Fibroblast of the conjunctiva (primary cell): Measurements from ENCODE around the gene SPINT2.

Experiments
- DNase-seq: peaks from one replicate; pipeline ENCODE4 v3.0.0-alpha.2; 2010; ENCODE audit warnings: low read depth

SPINT2 gene

DNA sequence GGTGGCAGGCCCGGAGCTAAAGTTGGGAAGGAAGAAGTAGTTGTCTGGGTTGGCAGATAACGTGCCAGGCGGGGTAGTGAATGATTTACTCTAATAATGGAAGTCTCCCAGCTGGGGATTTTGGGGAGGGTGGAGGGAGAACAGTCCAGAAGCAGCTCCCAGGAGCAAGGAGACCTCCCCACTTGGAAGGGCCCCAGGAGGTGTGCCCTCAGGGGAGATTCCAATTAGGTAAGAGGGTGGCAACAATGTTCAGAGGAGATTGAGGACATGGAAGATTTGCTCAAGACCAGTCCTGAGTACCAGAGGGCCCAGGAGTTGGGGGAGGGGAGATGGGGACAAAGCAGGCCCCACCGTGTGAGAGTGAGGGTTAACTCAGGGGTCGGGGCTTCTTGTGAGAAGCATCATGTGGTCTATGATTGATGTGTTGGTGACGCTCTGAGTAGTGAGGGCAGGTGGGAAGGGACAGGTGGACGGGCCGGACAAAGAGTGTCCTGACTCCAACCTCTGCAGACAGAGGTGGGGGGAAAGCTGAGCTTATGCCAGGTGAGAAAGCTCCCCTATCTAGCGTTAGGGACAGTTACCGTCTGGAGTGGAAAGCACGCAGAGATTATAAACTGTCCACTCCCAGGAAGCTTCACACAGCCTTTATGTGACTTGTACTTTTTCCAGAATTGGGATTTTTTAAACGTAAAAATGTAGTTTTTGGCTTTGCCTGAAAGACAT, 3.5 kb downstream of the SPINT2 start:
- DNase-seq = no peak

DNA sequence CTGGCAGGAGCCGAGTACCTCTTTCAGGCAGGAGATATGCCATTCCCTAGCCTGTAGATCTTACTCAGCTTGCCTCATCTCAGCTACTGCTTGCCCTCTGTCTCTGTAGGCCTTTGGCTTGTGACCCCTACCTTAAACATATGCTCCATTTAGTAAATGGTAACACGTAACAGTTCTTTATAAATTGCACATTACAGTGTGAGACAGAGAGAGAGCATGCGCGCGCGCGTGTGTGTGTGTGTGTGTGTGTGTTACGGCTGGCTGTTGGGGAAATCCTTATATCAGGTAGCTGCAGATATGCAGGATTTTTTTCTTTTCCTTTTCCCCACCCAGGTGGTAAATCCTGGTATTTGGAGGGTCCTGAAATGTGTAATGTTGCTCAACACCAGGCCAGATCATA, 4.2 kb downstream of the SPINT2 start:
- no peak for DNase-seq

DNA sequence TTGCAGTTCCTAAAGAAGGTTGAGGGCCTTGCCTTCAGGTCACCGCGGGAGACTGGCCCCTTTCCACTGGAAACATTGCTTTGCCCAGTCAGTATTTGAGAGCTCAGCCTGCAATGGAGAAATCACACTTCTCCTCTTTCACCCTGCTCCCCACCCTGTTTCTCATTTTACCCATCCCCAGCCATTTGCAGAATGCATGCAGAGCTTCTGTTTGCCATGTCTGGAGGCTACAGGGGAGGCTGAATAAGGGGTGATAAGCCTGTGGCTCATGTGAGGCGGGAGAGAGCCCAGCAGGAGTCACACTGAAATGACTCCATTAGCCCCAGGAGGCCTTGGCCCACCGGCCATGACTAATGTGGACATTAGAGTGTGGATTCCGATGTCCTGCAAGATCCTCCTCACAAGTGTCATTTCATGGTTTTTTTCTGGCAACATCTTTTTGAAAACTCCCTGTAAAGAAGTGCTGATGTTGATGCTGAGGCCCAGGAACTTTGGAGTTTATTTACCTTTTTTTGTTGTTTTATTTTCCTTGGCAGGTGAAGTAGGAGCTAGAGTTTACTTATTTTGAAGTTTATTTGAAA, 6.3 kb downstream of the SPINT2 start:
- no peak for DNase-seq

DNA sequence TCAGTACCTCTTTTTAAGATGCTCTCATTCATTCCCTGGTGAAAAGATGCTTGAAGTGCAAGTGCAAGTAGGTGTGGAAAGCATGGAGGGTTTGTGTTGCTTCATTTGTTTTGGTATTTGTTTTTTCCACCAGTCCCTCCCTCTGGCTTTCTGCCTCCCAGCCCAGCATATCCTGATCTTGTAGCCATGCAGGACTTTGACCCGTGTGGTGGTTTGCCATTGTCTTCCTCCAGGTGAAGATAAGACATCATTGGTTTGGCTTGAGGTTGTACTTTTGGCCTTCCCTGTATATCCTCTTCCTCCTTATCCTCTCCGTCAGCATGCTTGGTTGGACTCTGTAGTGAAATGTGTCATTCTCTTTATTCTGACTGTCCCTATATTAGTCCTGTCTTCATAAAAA, 9.1 kb downstream of the SPINT2 start:
- DNase-seq = no peak

DNA sequence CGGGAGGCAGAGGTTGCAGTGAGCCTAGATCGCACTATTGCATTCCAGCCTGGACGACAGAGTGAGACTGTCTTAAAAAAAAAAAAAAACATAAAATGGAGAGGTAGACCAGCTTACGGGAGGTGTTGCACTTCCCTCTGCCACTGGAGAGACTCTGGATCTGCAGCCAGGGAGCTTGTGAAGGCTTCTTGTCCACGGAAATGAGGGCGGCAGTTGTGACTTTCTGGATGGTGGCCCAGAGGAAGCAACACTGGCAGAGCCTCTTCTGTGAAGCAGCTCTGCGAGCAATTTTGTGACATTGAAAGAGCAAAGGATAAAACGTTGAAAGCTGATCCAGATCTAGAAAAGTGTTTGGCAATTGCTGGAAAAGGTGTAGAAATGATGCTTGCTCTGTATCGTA, 10.4 kb downstream of the SPINT2 start:
- DNase-seq = no peak

DNA sequence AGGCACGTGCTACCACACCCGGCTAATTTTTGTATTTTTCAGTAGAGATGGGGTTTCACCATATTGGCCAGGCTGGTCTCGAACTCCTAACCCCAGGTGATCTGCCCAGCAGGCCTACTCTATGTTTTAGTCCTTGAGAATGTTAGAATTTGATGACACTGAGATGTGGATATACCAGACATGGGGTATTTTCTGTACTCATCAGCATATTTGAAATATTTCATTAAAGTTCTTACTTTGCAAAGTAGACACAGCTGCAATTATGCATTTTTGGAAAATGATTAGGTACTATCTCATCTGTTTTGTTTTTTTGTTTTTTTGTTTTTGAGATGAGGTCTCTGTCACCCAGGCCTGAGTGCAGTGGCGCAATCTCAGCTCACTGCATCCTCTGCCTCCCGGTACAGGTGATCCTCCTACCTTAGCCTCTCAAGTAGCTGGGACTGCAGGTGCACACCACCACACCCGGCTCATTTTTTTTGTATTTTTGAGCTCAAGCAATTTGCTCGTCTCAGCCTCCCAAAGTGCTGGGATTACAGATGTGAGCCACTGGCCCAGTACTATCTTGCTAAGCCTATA, 12.7 kb downstream of the SPINT2 start:
- DNase-seq = no peak

DNA sequence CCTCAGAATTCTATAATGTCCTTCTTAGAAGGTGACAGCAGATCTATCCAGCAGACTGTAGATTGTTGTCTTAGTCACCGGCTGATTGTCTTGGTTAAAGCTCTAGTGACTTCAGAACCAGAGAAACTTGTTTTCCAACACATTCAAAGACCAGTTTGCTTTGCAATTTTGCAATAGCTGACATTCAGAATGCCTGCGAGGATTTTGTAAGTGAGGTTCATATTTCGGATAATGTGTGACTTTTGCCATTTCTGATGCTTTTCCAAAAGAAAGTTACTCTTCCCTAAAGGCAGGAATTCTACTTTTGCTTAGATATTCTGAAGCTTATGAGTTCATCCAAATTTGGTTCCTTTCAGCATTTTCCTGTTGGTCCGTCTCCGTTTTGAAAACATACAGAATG, 13.2 kb downstream of the SPINT2 start:
- DNase-seq = no peak

DNA sequence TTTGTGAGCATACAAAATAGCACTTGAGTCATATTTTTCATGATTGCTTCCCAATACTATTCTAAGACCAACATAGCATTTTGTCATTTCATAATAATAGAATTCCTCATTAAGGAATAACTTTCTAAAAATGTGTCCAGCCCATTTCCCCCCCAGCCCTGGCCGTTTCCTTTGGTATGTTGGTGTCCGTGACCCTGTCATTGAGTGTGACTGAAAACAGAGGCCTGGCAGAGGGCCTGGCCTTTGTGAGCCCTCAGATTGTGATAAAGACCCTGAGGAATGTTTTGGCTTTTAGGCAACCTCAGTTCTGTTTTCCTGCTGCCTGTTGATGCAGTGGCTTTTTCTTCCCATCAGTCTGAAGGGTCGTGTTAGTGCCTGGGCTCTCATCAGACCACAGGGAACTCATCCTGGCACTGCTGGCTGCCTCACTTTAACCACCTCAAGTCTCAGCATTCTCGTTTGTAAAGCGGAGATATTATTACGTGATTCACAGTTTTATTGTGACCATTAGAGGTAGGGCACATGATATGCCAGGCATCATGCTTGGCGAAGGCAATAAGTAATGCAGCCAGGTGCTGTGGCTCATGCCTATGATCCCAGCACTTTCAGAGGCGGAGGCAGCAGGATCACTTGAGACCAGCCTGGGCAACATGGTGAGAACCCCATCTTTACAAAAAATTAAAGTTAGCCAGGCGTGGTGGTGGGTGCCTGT, 13.8 kb downstream of the SPINT2 start:
- DNase-seq = no peak

DNA sequence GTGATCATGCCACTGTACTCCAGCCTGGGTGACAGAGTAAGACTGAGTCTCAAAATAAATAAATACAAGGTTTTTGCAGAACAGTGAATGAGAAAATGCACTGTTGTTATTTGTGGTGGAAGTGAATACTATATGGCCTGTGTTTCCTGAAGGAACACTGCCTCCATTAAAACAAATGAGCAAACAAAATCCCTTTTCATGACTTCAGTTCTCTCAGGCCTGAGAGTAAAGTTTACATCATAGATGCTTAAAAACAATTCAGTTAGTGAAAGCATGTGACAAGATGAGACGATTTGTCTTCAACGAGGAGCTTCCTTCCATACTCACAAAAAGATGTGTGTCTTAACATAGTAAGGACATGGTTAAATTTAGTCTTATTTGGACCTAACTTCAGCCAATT, 14.4 kb downstream of the SPINT2 start:
- no peak for DNase-seq

DNA sequence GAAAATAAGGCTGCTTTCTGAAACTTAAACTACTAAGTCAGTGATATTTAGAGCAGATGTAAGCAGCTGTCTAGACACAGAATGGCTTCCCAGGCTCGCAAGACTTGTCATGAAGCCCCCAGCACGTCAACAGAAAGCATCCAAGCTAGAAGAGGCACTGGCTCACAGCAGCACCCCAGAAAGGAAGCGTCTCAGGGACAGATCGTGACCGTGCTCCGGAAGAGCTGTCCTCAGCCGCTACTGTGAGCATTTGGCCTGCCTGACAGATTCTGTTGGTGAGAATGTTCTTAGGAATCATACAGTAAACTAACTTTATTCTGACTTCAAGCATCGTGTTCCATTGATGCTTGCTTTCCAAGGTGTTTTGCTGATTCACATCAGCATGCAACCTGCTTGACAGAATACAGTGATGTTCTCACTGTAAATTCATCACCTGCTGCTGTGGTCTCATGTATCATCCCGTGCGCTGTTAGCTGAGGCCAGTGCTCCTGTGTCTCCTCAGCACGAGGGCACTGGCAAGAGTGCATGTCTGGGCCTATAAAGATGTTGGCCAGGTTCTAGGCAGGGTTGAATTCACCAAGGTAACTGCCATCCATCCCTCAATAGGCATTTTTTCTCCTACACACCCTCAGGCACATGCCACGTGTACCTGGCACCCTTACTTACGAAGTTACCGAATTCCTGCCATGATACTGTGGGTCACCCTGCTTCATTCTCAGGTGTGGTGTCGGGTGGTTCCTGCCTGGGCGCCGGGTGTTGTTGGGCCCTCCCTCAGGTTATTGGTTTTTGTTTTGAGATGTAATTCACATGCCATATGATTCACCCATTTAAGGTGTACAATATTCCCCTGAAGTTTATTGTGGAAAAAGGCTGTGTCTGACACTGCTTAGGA, 15.9 kb downstream of the SPINT2 start:
- DNase-seq = no peak

DNA sequence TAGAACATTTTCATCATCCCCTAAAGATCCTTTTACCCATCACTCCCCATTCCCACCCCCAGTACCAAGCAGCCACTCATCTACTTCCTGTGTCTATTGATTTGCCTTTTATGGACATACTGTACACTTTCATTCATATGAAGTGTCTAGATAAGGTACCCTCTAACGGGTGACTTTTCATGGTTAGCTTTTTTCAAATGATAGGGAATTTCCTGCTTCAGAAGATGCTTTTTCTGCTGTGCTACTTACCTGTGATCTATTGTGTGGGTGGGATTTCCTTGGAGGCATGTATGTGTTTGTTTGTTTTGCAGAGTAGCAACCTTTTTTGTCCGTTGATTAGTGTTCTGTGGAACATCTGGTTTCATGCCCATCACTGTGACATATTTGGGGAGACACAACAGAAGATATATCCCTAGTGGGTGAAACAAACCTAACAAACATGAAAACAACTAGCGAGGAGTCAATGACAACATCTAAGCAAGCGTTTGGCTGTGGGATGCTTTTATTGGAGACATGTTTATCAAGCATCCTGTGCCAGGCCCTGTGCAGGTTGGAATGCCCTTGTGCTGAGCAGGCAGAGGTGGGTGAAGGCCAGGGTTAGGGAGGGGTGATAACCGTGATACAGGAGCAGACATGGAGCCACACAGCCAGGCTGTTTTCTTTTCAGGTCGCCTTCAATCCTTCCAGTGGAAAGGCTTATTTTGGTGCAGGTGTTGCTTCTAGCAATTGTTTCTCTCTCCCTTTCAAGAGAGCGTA, 17.6 kb downstream of the SPINT2 start:
- DNase-seq = no peak

DNA sequence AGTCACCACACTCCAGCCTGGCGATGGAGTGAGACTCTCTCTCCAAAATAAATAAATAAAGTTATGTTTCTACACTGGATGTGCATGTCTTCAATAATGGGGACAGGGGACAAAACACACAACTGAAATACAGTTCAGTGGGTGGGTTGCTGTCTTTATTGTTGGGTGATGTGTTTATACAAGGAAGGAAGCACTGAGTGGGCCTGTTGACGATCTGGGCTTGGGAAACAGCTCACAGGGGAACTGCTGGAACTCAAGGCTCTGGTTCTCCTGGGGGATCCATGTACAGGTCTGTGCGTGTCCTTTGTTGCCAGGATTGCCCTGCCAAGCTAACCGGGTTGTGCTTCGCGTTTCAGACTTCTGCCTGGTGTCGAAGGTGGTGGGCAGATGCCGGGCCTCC, 18.9 kb downstream of the SPINT2 start:
- DNase-seq = no peak

DNA sequence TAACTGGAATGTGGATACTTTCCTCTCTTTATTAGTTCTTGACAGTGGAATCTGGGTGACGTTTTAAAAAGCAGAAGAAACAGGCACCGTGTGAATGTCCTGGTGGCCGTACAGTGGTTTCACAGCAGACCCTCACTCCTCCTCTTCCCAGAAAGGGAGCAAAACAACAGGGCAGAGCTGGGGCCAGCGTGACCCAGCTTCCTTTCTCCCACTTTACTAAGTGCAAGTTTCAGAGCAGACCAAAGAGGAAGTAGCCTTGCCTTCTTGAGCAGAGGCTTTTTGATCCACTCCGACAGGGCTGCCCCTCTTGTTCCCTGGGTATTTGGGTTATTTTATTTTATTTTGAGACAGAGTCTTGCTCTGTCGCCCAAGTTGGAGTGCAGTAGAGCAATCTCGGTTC, 20.0 kb downstream of the SPINT2 start:
- no peak for DNase-seq

DNA sequence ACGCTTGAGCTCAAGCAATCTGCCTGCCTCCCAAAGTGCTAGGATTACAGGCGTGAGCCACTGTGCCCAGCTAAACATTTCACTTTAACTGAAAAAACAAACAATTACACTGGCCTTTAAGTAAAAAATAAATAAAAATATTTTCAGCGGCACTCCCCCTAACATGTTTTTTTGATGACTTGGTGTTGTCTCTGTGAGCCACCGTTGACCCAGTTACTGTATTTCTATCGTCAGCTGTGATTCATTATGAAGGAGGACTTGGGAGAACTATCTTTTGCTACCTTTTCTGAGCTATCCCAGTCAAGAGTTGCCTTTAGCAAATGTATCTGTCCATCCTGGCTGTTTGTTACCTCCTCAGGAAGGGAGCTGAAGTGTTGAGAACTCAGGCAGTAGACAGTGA, 21.2 kb downstream of the SPINT2 start:
- no peak for DNase-seq

DNA sequence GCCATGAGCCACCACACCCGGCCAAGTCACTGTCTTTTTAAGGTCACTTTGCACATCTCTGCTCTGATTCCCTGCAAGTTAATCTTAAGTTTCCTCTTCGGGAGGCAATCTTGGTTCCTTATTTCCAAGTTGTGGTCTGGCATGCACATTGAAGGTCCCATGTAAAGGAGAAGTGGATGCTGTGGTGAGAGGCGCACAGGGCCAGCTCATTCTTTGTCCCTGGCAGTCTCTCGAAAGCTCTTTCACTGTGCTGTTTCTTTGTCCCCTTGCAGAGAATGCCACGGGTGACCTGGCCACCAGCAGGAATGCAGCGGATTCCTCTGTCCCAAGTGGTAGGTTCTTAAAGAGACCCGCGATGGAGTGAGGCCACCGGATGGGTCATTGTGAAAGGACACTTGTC, 23.2 kb downstream of the SPINT2 start:
- DNase-seq = no peak

DNA sequence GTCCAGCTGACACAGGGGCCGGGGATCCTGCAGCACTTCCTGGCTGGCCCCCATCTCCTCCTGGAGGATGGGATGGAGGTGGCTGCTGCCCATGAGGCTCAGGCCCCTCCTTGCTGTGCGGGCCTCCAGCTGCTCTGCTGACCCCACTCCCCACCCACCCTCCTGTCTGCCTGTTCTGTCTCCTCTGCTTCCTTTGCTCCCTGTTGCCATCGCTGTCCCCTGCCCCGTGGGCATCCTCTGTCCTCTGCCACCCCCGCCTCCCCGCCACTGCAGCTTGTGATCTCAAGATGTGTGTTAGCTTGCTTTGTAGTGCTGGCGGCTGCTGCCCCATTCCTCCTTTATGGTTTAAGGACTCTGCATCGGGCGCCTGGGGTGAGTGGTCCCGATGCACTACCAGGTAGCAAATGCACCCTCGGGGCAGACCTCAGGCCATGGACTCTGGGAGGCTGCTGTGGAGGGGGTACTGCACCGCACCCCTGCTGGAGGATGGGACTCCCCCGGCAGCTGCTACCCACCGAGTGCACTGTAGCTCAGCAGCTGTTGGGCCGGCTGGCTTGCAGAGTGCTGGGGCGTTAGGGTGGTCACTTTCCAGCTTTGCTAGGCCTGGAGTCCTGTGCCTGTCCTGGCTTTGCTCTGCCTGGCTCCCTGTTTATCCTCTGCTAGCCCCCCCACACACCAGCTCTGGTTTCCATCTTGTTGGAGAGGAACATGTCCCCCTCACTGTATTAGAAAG, 23.9 kb downstream of the SPINT2 start:
- DNase-seq = no peak

DNA sequence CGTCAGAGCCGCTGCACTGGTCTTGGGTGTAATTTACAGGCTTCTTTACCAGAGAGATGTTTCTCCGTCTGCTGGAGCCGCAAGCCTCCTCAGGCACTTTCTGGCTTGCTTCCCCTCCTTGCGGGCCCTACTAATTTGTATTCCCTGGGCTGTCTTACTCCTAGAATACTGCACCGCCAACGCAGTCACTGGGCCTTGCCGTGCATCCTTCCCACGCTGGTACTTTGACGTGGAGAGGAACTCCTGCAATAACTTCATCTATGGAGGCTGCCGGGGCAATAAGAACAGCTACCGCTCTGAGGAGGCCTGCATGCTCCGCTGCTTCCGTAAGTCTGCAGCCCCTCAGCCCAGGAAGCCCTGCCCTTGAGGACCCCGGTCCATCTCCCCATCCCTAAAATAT, 25.6 kb downstream of the SPINT2 start:
- no peak for DNase-seq

DNA sequence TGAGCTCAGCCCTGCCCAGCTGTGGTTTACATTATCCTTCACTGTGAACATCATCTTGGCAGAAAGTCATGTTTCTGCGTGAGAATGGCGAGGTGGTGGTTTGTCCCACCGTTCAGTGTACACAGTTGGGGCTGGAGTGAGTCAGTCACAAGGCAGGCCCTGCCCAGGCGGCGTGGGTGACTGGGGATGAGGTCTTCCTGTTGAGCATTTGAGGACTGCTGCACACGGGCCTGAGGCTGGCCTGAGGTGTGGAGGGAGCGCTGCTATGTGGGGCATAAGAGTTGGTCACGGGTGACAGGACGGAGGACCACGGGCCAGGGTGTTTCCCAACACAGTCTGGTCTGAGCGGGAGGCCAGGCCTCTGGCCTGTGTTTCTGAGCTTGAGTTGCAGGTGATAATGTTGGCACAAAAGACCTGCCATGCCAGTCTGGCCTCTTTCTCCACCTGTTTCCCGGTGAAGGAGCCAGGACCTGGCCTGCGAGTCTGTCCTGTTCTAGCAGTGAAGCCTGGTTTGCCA, 26.3 kb downstream of the SPINT2 start:
- DNase-seq = no peak

DNA sequence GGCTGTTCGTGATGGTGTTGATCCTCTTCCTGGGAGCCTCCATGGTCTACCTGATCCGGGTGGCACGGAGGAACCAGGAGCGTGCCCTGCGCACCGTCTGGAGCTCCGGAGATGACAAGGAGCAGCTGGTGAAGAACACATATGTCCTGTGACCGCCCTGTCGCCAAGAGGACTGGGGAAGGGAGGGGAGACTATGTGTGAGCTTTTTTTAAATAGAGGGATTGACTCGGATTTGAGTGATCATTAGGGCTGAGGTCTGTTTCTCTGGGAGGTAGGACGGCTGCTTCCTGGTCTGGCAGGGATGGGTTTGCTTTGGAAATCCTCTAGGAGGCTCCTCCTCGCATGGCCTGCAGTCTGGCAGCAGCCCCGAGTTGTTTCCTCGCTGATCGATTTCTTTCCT, 27.5 kb downstream of the SPINT2 start:
- DNase-seq = no peak

DNA sequence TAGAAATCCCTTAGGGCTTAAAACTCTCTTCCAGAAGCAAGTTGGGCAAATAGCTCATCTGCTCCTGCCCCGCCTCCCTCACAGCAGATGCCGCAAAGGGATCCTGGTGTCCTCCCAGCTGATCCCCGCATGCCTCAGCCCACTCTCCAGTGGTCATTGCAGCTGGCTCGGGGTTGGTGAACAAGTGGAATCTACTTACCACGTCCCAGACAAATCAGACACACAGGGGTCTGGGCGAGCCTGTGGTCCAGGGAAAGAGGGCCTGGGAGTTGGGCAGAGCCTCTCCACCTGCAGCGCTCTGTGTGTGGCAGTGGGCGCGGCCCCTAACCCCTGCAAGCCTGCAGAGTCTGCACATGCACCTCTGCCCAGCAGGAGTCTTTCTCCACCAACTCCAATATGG, 28.9 kb downstream of the SPINT2 start:
- no peak for DNase-seq

DNA sequence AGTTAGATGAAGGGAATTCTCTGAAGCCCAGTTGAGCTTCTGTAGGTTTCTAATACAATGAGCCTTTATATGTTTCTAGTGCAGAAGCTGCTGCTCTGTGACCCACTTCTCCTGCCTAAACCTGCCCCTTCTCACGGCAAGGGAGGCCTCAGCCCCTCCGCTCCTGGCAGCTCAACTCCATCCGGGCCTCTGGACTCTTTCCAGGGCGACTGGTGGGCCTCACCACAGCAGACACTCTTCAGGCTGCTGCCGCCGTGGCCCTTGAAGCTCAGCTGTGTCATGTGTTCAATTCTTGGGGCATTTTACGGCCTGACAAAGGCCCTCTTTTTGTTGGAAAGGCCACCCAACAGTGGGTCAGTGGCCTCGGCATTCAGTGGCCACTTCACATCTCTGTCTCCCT, 29.7 kb downstream of the SPINT2 start:
- DNase-seq = no peak
